PC-9 (cell line): ENCODE results near the gene L3MBTL1.

Experiments used
- CTCF ChIP-seq: fragments of 200-600 bp; sonication (generic); conservative IDR thresholded peaks from 2 replicates; pipeline ENCODE4 v1.6.1; 2017; ENCODE audit warnings: mixed run types, antibody characterized with exemption, mild to moderate bottlenecking, moderate library complexity
- EZH2 ChIP-seq: fragments of 200-600 bp; sonication (generic); IDR thresholded peaks from 2 replicates; pipeline ENCODE4 v1.8.0; 2017; ENCODE audit warnings: antibody characterized with exemption, low read depth

GRCh38 chr20:43460830-43461200 lies 46.7 kb upstream of the L3MBTL1 start:
- no peak for TF ChIP-seq CTCF
- no peak for TF ChIP-seq EZH2
